Astrocyte (in vitro differentiated cells and primary cell): ENCODE results near the gene MSH5.

Experiments used
- CTCF ChIP-seq: IDR thresholded peaks from 2 replicates; pipeline ENCODE4 v1.5.1; 2011; ENCODE audit warnings: low read depth, mild to moderate bottlenecking, inconsistent platforms, low read length, moderate library complexity; ENCODE audit not compliant: insufficient read depth
- EZH2 ChIP-seq: IDR thresholded peaks from 2 replicates; pipeline ENCODE4 v1.6.1; 2012; ENCODE audit warnings: mild to moderate bottlenecking, low read length, inconsistent platforms; ENCODE audit not compliant: insufficient read depth

- TF ChIP-seq CTCF, result no peak
- TF ChIP-seq EZH2, result no peak
These were observed 20.8 kb upstream of the MSH5 start for GRCh38 chr6:31719001-31719400.
